ENCODE results near the gene TRAP1. TPM values are rescaled to one million over a fixed set of nuclear protein-coding genes. Genes with fewer than 3 reads are reported as not detected.

The TRAP1 gene
- total RNA-seq, 2 experiments from 2014 or later: 68.0 to 75.9 TPM

DNA sequence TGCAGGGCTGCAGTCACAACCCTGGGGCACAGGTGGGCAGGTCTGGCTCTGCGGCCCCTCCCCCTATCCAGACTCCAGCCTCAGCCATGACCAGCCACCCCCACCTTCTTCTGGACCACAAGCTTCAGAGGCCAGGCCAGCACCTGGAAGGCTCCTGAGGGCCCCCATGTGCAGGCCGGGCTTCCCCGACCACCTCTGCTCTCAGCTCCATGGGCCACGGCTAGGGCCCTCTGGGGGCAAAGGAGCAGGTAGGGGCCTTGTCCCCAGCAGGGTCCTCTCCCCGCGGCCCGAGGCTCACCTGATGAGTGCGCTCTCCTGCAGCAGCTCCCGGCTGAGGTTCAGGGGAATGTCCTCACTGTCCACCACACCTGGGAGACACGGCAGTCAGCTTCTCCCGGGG is 45.9 kb downstream of the TRAP1 start:
- DNase-seq: no peak
- no peak for TF ChIP-seq CTCF (IDR thresholded peaks at IDR 0.05)
- ATAC-seq (ENCODE audit: poor library complexity): no peak
- Mint-ChIP-seq H3K27me3 (no peaks in the 10 kb centered on the region), H3K27ac (no peak overlapping the region), H3K4me3 (no peak overlapping the region), H3K9me3 (no peaks in the 10 kb centered on the region), H3K4me1 (ENCODE audit: low read depth) (peaks cover 3% of the 10 kb centered on the region), H3K36me3 (ENCODE audit: low read depth) (peaks cover 40% of the 10 kb centered on the region)
- Histone ChIP-seq H3K27me3 (ENCODE audit: control insufficient read depth in 1 of 2, insufficient read depth in 2 of 2, low read length in 2 of 2) (no peaks in the 10 kb centered on the region), H3K27ac (ENCODE audit: low read depth in 1 of 2, low read length in 2 of 2) (no peak overlapping the region), H3K4me1 (ENCODE audit: insufficient read depth, low read length) (no peaks in the 10 kb centered on the region), H3K4me3 (ENCODE audit: low read length) (no peak overlapping the region), H3K9me3 (ENCODE audit: control insufficient read depth in 1 of 2, insufficient read depth in 1 of 2, low read length in 2 of 2) (no peaks in the 10 kb centered on the region), H3K36me3 (ENCODE audit: insufficient read depth, low read length) (peaks cover 61% of the 10 kb centered on the region)
- intact Hi-C loops (cut with DNase I, micrococcal nuclease): no loop called here
- CTCF ChIA-PET: no interaction called here
- POLR2A ChIA-PET: no interaction called here

GRCh38 chr16:3670711-3671110 is 46.6 kb downstream of the TRAP1 start:
- Histone ChIP-seq H3K36me3 (ENCODE audit: insufficient read depth, low read length) (peaks cover 54% of the 10 kb centered on the region), H3K4me3 (ENCODE audit: low read length) (no peak overlapping the region), H3K4me1 (ENCODE audit: insufficient read depth, low read length) (peaks cover 6% of the 10 kb centered on the region), H3K9me3 (ENCODE audit: control insufficient read depth in 1 of 2, insufficient read depth in 1 of 2, low read length in 2 of 2) (no peaks in the 10 kb centered on the region), H3K27me3 (ENCODE audit: control insufficient read depth in 1 of 2, insufficient read depth in 2 of 2, low read length in 2 of 2) (no peaks in the 10 kb centered on the region), H3K27ac (ENCODE audit: low read depth in 1 of 2, low read length in 2 of 2) (no peak overlapping the region)
- peaks cover 10% of the 10 kb centered on the region for H3K4me1 Mint-ChIP-seq (ENCODE audit: low read depth)
- DNase-seq: no peak
- no peaks in the 10 kb centered on the region for H3K9me3 Mint-ChIP-seq
- H3K27ac Mint-ChIP-seq: no peak overlapping the region
- ChIA-PET POLR2A (no interaction called here), CTCF (no interaction called here)
- no peak for ATAC-seq (ENCODE audit: poor library complexity)
- peaks cover 42% of the 10 kb centered on the region for H3K36me3 Mint-ChIP-seq (ENCODE audit: low read depth)
- intact Hi-C loops (cut with DNase I, micrococcal nuclease): no loop called here
- no peak overlapping the region for H3K4me3 Mint-ChIP-seq
- no peak for TF ChIP-seq CTCF (IDR thresholded peaks at IDR 0.05)
- no peaks in the 10 kb centered on the region for H3K27me3 Mint-ChIP-seq

DNA sequence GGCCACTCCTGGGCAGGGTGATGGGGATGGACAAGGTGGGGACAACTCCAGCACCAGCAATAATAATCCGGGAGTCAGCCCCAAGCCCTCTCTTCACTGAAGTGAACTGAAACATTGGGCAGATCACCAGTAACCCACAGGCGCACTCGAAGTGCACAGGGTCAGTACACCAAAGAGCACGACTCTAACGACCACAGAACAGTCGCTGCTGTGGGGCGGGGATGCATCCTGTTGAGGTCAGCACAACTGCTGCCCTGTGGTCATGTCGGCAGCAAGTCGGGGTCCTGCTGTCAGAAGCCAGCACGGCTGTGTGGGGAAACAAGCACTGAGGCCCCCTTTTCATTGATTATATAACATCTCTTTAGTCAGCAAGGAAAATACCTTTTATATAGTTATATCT is 48.2 kb downstream of the TRAP1 start:
- Mint-ChIP-seq H3K36me3 (ENCODE audit: low read depth) (peaks cover 38% of the 10 kb centered on the region), H3K4me3 (no peak overlapping the region), H3K27me3 (no peaks in the 10 kb centered on the region), H3K27ac (no peak overlapping the region), H3K9me3 (no peaks in the 10 kb centered on the region), H3K4me1 (ENCODE audit: low read depth) (peaks cover 20% of the 10 kb centered on the region)
- ATAC-seq (ENCODE audit: poor library complexity): no peak
- intact Hi-C loops (cut with DNase I, micrococcal nuclease): no loop called here
- Histone ChIP-seq H3K27me3 (ENCODE audit: control insufficient read depth in 1 of 2, insufficient read depth in 2 of 2, low read length in 2 of 2) (no peaks in the 10 kb centered on the region), H3K36me3 (ENCODE audit: insufficient read depth, low read length) (peaks cover 46% of the 10 kb centered on the region), H3K9me3 (ENCODE audit: control insufficient read depth in 1 of 2, insufficient read depth in 1 of 2, low read length in 2 of 2) (no peaks in the 10 kb centered on the region), H3K27ac (ENCODE audit: low read depth in 1 of 2, low read length in 2 of 2) (no peak overlapping the region), H3K4me3 (ENCODE audit: low read length) (no peak overlapping the region), H3K4me1 (ENCODE audit: insufficient read depth, low read length) (peaks cover 15% of the 10 kb centered on the region)
- TF ChIP-seq CTCF (IDR thresholded peaks at IDR 0.05): no peak
- CTCF ChIA-PET: no interaction called here
- no peak for DNase-seq
- POLR2A ChIA-PET: no interaction called here

All from CD4-positive, alpha-beta T cell (primary cell).